NCI-H446 treated with DMSO at 0.1 percent for 48 hours (cell line): ENCODE measurements around the gene PER1.

ENCODE experiments used
- DNase-seq: peaks from one replicate; lab custom pipeline; 2025; lab: John Stamatoyannopoulos, UW

PER1 gene

GRCh38 chr17:8138672-8139371, 13.4 kb downstream of the PER1 start:
- DNase-seq: peak; percentile 96

- DNase-seq: no peak
These were observed 13.9 kb downstream of the PER1 start for GRCh38 chr17:8138374-8138671.

GRCh38 chr17:8137645-8138373, 14.4 kb downstream of the PER1 start:
- no peak for DNase-seq

DNA sequence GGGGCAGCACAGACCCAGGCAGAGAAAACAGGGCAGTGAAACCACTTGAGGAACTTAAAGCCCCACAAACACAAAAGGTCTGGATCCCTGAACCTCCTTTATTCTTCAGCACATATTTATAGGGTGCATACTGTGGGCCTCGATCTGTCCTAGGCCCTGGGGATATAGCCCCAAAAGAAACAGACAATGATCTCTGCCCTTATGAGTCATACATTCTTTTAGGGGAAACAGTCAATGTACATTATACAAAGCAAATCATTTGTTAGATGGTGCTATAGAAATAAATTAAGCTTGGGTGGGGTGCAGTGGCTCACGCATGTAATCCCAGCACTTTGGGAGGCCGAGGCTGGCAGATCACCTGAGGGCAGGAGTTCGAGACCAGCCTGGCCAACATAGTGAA, 18.3 kb downstream of the PER1 start:
- DNase-seq: no peak

- no peak for DNase-seq
These were observed 18.8 kb downstream of the PER1 start for GRCh38 chr17:8133399-8133798.

- DNase-seq: no peak
These were observed 20.3 kb downstream of the PER1 start for GRCh38 chr17:8131844-8132441.

DNA sequence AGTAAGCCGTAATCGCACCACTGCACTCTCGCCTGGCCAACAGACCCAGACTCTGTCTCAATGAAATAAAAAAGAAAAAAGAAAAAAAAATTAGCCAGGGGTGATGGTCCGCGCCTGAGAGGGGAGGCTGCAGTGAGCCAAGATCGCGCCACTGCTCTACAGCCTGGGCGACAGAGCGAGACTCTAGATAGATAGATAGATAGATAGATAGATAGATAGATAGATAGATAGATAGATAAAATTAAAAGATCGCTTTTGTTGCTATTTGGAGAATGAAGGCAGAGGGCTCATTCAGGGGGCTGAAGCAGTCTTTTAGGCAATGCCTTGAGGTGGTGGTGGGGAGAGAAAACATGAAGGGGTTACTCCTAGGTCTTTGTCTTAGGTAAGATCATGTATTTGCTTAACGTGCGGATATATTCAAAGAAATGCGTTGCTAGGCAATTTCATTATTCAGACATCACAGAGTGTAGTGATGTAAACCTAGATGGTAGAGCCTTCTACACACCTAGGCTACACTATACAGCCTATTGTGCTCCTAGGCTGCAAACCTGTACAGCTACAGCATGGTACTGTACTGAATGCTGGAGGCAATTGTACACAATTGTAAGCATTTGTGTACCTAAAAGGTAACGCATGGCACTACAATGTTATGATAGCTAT, 23.9 kb downstream of the PER1 start:
- DNase-seq: no peak

GRCh38 chr17:8126491-8127066, 25.6 kb downstream of the PER1 start:
- DNase-seq: no peak

- DNase-seq: no peak
These were observed 26.2 kb downstream of the PER1 start for GRCh38 chr17:8125947-8126490.

DNA sequence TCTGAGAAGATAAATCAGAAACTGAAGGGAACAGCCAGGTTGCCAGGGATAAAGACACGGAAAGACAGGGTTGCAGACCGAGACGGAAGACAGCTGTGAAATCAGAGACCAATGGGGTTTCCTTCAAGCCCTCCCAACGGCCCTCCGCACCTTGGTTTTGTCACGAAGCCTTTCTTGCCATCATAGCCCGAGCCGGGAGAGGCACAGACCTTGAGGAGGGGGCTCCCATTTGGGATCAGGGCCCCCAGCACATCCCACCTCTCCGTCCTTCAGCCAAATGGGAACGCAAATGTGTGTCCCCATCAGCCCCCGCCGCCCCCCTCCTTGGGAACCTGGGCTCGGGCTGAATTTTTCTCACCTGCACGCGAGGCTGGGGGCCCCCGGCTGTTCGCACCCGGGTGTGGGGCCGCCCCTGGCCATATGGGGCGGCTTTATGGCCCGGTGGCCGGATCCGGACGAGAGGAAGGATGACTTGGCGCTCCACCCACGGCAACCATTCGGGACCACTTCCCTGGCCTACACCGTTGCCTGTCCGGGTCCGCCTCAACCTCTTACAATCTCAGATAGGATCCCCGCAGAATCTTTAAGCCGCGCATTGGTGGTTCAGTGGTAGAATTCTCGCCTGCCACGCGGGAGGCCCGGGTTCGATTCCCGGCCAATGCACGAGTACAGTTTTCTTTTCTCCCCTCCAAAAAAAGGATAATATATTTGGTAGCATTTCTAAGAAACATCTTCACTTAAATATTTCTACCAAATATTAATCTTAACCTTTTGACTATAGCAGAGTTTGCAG, 26.9 kb downstream of the PER1 start:
- no peak for DNase-seq

- no peak for DNase-seq
These were observed 27.7 kb downstream of the PER1 start for GRCh38 chr17:8124350-8125153.

- no peak for DNase-seq
These were observed 28.4 kb downstream of the PER1 start, which contains the start of gene HES7 for GRCh38 chr17:8123695-8124349. HES7 (minus strand) TSS chr17:8124106; CDS start chr17:8124084, 22 bp downstream.

GRCh38 chr17:8122924-8123694, 29.1 kb downstream of the PER1 start:
- DNase-seq: no peak

GRCh38 chr17:8122422-8122923, 29.7 kb downstream of the PER1 start:
- DNase-seq: no peak

- DNase-seq: no peak
These were observed 30.4 kb downstream of the PER1 start for GRCh38 chr17:8121681-8122421.

DNA sequence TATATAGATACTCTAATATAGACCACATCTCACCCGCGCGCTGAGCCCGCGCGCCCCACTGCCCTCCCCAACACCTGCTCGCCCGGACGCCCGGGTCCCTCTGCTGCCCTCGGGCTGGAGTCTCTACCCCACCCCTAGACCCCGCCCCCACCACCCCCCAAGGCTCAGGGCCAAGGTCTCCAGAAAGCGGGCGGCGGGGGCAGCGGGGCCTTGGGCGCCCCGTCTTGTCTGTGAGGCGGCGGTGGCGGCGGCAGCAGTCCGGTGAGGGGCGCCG, 30.9 kb downstream of the PER1 start:
- DNase-seq: no peak

DNA sequence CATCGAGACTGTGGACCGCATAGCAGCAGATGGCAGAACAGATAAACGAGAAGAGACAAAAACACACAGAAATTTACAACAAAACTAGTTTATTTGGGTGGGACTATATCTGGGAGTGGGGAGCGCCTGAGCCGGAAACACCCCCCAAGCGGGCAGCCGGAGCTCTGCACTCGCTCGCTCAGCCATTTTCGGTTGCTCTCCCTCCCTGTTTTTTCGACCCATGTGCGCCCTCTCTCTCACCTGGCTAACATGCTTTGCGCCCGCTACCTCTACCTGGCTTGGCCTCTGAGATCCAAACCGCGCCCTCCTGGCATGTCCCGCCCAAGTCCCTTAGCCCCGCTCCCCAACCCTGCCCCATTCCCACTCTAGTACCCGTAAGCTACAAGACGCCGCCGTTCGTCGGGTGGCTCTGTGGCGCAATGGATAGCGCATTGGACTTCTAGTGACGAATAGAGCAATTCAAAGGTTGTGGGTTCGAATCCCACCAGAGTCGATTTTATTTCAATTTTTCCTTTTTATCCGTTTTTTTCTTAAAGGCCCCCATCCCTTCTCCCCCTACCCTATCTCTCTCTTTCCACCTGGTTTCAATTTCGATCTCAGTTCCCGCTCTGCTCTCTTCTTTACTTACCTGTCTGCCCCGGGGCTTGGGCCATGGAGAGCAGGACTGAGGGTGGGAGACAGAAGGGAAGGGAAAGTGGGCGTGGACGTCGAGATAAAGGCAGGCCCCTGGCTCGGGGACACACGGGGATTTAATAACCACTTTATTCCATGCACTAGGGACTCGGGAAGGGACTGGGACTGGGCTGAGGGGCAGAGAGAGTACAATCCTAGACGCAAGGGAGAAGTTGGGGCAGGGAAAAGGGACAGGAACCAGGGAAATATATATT, 31.4 kb downstream of the PER1 start:
- peak; percentile 60 for DNase-seq
